Measurements from ENCODE around the gene NCAPG2.

- TF ChIP-seq CTCF (IDR thresholded peaks at IDR 0.05) = no peak
- TF ChIP-seq POLR2A (IDR thresholded peaks at IDR 0.05) = no peak
These were observed 91.1 kb downstream of the NCAPG2 start for GRCh38 chr7:158613481-158613880.

Measured in body of pancreas (tissue), 4 donors.